Mononuclear cell (primary cell): ENCODE data around the gene AVPR2. TPM values are rescaled to one million over a fixed set of nuclear protein-coding genes. Genes with fewer than 3 reads are reported as not detected.

Experiments
- H3K27me3 ChIP-seq: 2 replicates; pipeline ENCODE4 v1.6.0; 2011; ENCODE audit warnings: low read length, control low read depth; ENCODE audit not compliant: insufficient read depth
- H3K4me1 ChIP-seq: 2 replicates; pipeline ENCODE4 v1.5.1; 2011; ENCODE audit warnings: mild to moderate bottlenecking, low read length, control low read depth; ENCODE audit not compliant: insufficient read depth
- H3K4me3 ChIP-seq: 2 replicates; pipeline ENCODE4 v1.5.1; 2011; ENCODE audit warnings: mild to moderate bottlenecking, low read length, moderate library complexity
- H3K9me3 ChIP-seq: 2 replicates; pipeline ENCODE4 v1.5.1; 2011; ENCODE audit warnings: low read depth, mild to moderate bottlenecking, control low read depth, low read length
- total RNA-seq: library from RNA; depleted of rRNA; stranded (reverse); fragments of >200 nt; gene quantifications from one replicate; pipeline ENCODE4 v1.2.3, GENCODE V29; 2012

Gene AVPR2
- total RNA-seq, 1 donor, result not detected

DNA sequence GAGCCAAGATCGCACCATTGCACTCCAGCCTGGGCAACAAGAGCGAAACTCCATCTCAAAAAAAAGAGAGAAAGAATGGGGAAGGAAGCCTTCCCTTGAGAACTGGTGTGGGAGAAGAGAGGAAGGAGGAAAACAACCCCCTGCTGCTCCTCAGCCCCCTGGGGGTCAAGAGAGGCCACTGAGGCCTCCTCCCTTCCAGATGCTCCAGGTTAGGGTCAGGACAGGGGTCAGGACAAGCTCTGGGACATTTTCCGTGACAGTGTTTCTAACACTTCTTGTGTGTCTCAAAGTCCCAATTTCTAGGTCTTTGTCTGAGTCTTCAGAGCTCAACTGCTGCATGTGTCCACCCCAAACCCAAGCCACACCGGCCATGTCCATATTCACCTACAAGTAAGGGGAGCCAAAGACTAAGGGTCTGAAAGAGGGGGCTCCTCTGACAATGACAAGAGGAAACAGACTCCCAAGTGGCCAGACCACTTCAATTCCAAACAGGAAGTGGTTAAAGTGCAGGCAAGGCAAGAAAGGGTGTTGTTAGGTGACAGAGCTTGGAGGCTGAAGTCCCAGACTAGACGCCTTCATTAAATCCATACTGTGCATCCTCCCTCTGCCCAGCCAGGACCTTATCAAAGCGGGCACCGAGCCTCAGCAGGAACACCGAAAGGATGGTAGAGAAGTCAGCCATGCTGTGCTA, 26.8 kb upstream of the AVPR2 start:
- H3K4me1 ChIP-seq, result peaks cover 3% of the 10 kb centered on the region
- no peak overlapping the region for H3K4me3 ChIP-seq
- no peaks in the 10 kb centered on the region for H3K9me3 ChIP-seq
- H3K27me3 ChIP-seq, result no peaks in the 10 kb centered on the region

DNA sequence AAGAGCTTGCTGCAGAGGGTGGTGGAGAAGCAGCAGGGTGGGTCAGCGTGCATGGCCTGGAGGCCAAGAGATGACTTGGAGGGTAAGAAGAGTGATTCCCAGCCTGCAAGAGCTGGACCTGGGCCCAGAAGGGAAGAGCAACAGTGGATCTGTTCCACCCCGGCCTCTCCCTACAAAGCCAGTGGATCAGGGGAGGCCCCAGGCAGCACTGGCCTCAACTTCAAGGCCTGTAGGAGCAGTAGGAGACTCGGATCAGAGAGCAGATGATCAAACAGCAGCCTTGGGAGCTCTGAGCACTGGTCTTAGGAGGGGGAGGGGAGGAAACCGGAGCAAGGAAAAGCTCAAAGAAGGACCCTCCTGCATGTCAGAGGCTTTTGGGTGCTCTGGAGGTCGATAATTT, 26.1 kb upstream of the AVPR2 start:
- H3K27me3 ChIP-seq, result no peaks in the 10 kb centered on the region
- H3K9me3 ChIP-seq, result no peaks in the 10 kb centered on the region
- peaks cover 3% of the 10 kb centered on the region for H3K4me1 ChIP-seq
- no peak overlapping the region for H3K4me3 ChIP-seq

GRCh38 chrX:153878969-153879653, 25.4 kb upstream of the AVPR2 start:
- H3K9me3 ChIP-seq, result no peaks in the 10 kb centered on the region
- H3K27me3 ChIP-seq, result peaks cover 5% of the 10 kb centered on the region
- H3K4me1 ChIP-seq, result peaks cover 3% of the 10 kb centered on the region
- H3K4me3 ChIP-seq, result no peak overlapping the region

- Histone ChIP-seq H3K4me3 (no peak overlapping the region), H3K9me3 (no peaks in the 10 kb centered on the region), H3K27me3 (peaks cover 12% of the 10 kb centered on the region), H3K4me1 (peaks cover 3% of the 10 kb centered on the region)
These were observed 24.6 kb upstream of the AVPR2 start for GRCh38 chrX:153879741-153880439.

DNA sequence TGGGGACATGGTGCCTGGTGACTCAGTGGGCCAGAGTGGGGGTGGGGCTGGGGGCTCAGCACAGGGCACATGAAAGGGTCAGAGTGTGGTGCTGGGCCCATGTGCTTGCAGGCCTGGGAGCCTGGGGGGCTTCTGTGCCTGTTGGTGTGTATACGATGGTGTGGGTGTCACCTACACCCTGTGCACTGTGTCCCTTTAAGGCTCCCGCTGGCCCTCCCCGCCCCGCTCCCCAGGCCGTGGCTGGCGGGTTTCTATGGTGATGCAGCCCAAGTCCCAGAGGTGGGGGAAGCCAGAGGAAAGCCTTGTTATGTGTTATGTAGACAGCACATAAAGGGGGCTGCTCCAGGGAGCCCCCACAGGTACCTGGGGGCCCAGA, 24.0 kb upstream of the AVPR2 start:
- H3K9me3 ChIP-seq, result no peaks in the 10 kb centered on the region
- H3K4me1 ChIP-seq, result peaks cover 3% of the 10 kb centered on the region
- H3K27me3 ChIP-seq, result peaks cover 17% of the 10 kb centered on the region
- no peak overlapping the region for H3K4me3 ChIP-seq

- Histone ChIP-seq H3K4me3 (no peak overlapping the region), H3K4me1 (peaks cover 3% of the 10 kb centered on the region), H3K27me3 (peaks cover 17% of the 10 kb centered on the region), H3K9me3 (no peaks in the 10 kb centered on the region)
These were observed 23.2 kb upstream of the AVPR2 start for GRCh38 chrX:153881281-153881680.

DNA sequence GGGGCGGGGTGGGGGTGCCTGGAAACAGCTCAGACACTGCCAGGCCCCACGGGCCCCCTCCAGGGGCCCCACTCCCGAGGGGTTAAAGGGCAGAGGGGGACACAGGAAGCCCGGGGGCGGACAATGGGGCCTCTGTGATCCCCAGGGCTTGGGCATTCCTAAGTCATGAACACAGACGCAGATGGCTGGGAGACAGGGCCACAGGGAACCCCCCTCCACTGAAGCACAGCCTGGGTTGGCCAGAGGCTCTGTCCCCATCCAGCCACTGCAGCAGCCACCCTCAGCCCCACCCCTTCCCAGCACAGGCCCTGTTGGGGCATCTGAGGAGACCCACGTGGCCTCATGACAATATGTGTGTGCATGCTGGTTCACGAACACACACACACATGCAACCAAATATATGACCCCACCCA, 22.4 kb upstream of the AVPR2 start:
- Histone ChIP-seq H3K27me3 (peaks cover 17% of the 10 kb centered on the region), H3K4me1 (peaks cover 3% of the 10 kb centered on the region), H3K4me3 (no peak overlapping the region), H3K9me3 (no peaks in the 10 kb centered on the region)

- peaks cover 17% of the 10 kb centered on the region for H3K27me3 ChIP-seq
- H3K9me3 ChIP-seq, result no peaks in the 10 kb centered on the region
- H3K4me3 ChIP-seq, result no peak overlapping the region
- peaks cover 3% of the 10 kb centered on the region for H3K4me1 ChIP-seq
These were observed 21.9 kb upstream of the AVPR2 start for GRCh38 chrX:153882557-153882956.

GRCh38 chrX:153883163-153883843, 21.2 kb upstream of the AVPR2 start:
- Histone ChIP-seq H3K9me3 (no peaks in the 10 kb centered on the region), H3K4me1 (peaks cover 3% of the 10 kb centered on the region), H3K4me3 (no peak overlapping the region), H3K27me3 (peaks cover 17% of the 10 kb centered on the region)

- Histone ChIP-seq H3K4me3 (no peak overlapping the region), H3K4me1 (no peaks in the 10 kb centered on the region), H3K9me3 (no peaks in the 10 kb centered on the region), H3K27me3 (peaks cover 17% of the 10 kb centered on the region)
These were observed 20.3 kb upstream of the AVPR2 start for GRCh38 chrX:153884136-153884535.

- no peaks in the 10 kb centered on the region for H3K4me1 ChIP-seq
- no peaks in the 10 kb centered on the region for H3K9me3 ChIP-seq
- peaks cover 17% of the 10 kb centered on the region for H3K27me3 ChIP-seq
- H3K4me3 ChIP-seq, result no peak overlapping the region
These were observed 19.9 kb upstream of the AVPR2 start for GRCh38 chrX:153884590-153884989.

- H3K4me3 ChIP-seq, result no peak overlapping the region
- no peaks in the 10 kb centered on the region for H3K4me1 ChIP-seq
- peaks cover 17% of the 10 kb centered on the region for H3K27me3 ChIP-seq
- no peaks in the 10 kb centered on the region for H3K9me3 ChIP-seq
These were observed 19.2 kb upstream of the AVPR2 start for GRCh38 chrX:153885208-153885787.

GRCh38 chrX:153885968-153886903, 18.2 kb upstream of the AVPR2 start, which contains the start of gene L1CAM:
TSS of gene L1CAM (minus strand) at chrX:153886173. CDS start at chrX:153875836, 10,337 bp downstream.
- no peaks in the 10 kb centered on the region for H3K4me1 ChIP-seq
- H3K9me3 ChIP-seq, result no peaks in the 10 kb centered on the region
- H3K27me3 ChIP-seq, result peaks cover 17% of the 10 kb centered on the region
- no peak within 1 kb of the TSS for H3K4me3 ChIP-seq

GRCh38 chrX:153886915-153887314, 17.6 kb upstream of the AVPR2 start:
- no peaks in the 10 kb centered on the region for H3K9me3 ChIP-seq
- H3K4me3 ChIP-seq, result no peak overlapping the region
- H3K4me1 ChIP-seq, result no peaks in the 10 kb centered on the region
- H3K27me3 ChIP-seq, result peaks cover 17% of the 10 kb centered on the region
